GM18909 (cell line): ENCODE measurements around the gene TFPI2.
A peak's percentile ranks its signal among the peaks of the same experiment; 100 is the strongest.

Experiments
- ATAC-seq: cut with Tn5 transposase; IDR thresholded peaks from one replicate; pipeline ENCODE4 v1.9.1; 2021; ENCODE audit warnings: mild to moderate bottlenecking; ENCODE audit not compliant: unreplicated experiment, poor library complexity

Gene TFPI2

GRCh38 chr7:93910076-93910994, 19.8 kb upstream of the TFPI2 start:
- no peak for ATAC-seq

GRCh38 chr7:93906267-93906666, 15.7 kb upstream of the TFPI2 start, which contains the start of gene GNGT1:
TSS of gene GNGT1 (plus strand) at chr7:93906567. CDS start at chr7:93906747, 180 bp downstream.
- no peak for ATAC-seq

- ATAC-seq = no peak
Measured at GRCh38 chr7:93902777-93903423, 12.3 kb upstream of the TFPI2 start.

- ATAC-seq = no peak
Measured at GRCh38 chr7:93897680-93898079, 7.1 kb upstream of the TFPI2 start.

- ATAC-seq = no peak
Measured at GRCh38 chr7:93895859-93896600, 5.5 kb upstream of the TFPI2 start.

- ATAC-seq = no peak
Measured at GRCh38 chr7:93894966-93895640, 4.5 kb upstream of the TFPI2 start.

GRCh38 chr7:93894426-93894825, 3.9 kb upstream of the TFPI2 start:
- ATAC-seq = no peak

GRCh38 chr7:93890041-93890463, 501 bp downstream of the TFPI2 start:
- peak; percentile 77 for ATAC-seq

- ATAC-seq = no peak
Measured at GRCh38 chr7:93889261-93889660, 1.3 kb downstream of the TFPI2 start.

GRCh38 chr7:93884541-93884940, 6.0 kb downstream of the TFPI2 start:
- no peak for ATAC-seq

- ATAC-seq = no peak
Measured at GRCh38 chr7:93883917-93884345, 6.6 kb downstream of the TFPI2 start.

GRCh38 chr7:93883078-93883916, 7.3 kb downstream of the TFPI2 start:
- ATAC-seq = no peak

GRCh38 chr7:93882468-93882867, 8.1 kb downstream of the TFPI2 start:
- ATAC-seq = no peak

GRCh38 chr7:93879356-93879755, 11.2 kb downstream of the TFPI2 start:
- no peak for ATAC-seq

- no peak for ATAC-seq
Measured at GRCh38 chr7:93877742-93878141, 12.8 kb downstream of the TFPI2 start.

- no peak for ATAC-seq
Measured at GRCh38 chr7:93873998-93874574, 16.5 kb downstream of the TFPI2 start.

- no peak for ATAC-seq
Measured at GRCh38 chr7:93866886-93867285, 23.7 kb downstream of the TFPI2 start.

GRCh38 chr7:93862651-93863050, 27.9 kb downstream of the TFPI2 start:
- ATAC-seq = no peak

GRCh38 chr7:93861325-93861949, 29.1 kb downstream of the TFPI2 start:
- no peak for ATAC-seq
